ENCODE measurements around the gene FRMD3. TPM values are rescaled to one million over a fixed set of nuclear protein-coding genes. Genes with fewer than 3 reads are reported as not detected.

FRMD3 gene
- total and polyA plus RNA-seq, 2 donors (not counting 3 experiments of a cell fraction or from before 2014, with no cell fraction given), result 3.0 to 6.1 TPM

DNA sequence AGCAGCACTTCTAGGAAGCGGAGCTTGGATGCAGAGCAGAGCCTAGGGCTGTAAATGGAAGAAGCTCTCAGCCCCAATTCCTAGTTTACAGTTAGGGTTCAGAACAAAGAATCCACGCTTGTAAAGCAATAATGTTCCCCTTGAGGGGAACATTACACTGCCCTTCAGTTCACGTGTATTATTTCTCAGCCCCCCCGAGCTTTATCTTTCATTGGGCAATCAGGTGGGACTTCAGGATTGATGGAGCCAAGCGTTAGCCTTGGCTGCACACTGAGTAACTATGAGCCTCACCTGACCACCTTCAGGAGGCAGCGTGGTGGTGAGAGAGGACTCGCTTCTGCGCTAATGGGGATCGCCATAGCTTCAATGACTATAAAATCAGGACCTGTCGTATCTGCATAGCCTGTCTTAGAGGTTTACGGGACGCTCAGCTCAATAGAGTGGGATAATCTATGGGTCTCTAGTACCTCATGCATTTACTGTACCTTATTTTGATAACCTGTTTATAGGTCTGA, 318.2 kb downstream of the FRMD3 start:
- Histone ChIP-seq H3K9ac (replicated peaks; ENCODE audit: extremely low read depth, insufficient read depth, low read length) (peak overlapping the region; percentile 90), H3K79me2 (ENCODE audit: control insufficient read depth, insufficient read depth, low read length) (no peaks in the 10 kb centered on the region), H3K4me1 (ENCODE audit: control insufficient read depth, extremely low read depth, insufficient read depth, low read length) (peaks cover 23% of the 10 kb centered on the region), H3K27me3 (ENCODE audit: control insufficient read depth in 2 of 2, insufficient read depth in 2 of 2, low read length in 2 of 2) (no peaks in the 10 kb centered on the region), H3K4me3 (replicated peaks in 1 of 3; ENCODE audit: insufficient read depth in 1 of 3, low read depth in 1 of 3, low read length in 3 of 3) (peak overlapping the region; percentile 45 to 100 (median 98)), H3K36me3 (ENCODE audit: control insufficient read depth in 2 of 2, extremely low read depth in 1 of 2, insufficient read depth in 2 of 2, low read length in 2 of 2) (no peaks in the 10 kb centered on the region), H3K9me3 (replicated peaks; ENCODE audit: control insufficient read depth, insufficient read depth, low read length) (no peaks in the 10 kb centered on the region), H2AFZ (ENCODE audit: low read depth, low read length) (peak overlapping the region; percentile 98), H4K20me1 (replicated peaks; ENCODE audit: control insufficient read depth, extremely low read depth, insufficient read depth, low read length) (no peaks in the 10 kb centered on the region), H3K4me2 (ENCODE audit: insufficient read depth, low read length) (peak overlapping the region; percentile 85), H3K9me1 (replicated peaks; ENCODE audit: control insufficient read depth, extremely low read depth, insufficient read depth, low read length) (no peaks in the 10 kb centered on the region), H3K27ac (ENCODE audit: insufficient read depth, low read depth, low read length) (peak overlapping the region; percentile 66)
- ChIA-PET POLR2A (no interaction called here), CTCF (interaction anchor here (0.6 to 3.7 kb wide), 49 partner anchors 9 to 1095 kb away, joined by 3 to 267 read pairs (median 4); partner anchors contain the start of genes FRMD3 and IDNK)
- dilution Hi-C loops (cut with MboI; ENCODE audit: extremely low pct_ligation_motif_present, low sequenced_read_pairs), result no loop called here
- DNase-seq (ENCODE audit: low read depth, low spot score) (no peak), FAIRE-seq (peak; percentile 47)
- intact Hi-C loops (cut with micrococcal nuclease), result loop anchor here (1.0 to 10.0 kb wide), 10 partner anchors 47 to 695 kb away; partner anchors contain the start of genes FRMD3 and UBQLN1
- no TSS peak for BruUV-seq (replicated peaks)
- TF ChIP-seq POLR2AphosphoS5 (IDR thresholded peaks at IDR 0.05; ENCODE audit: insufficient read depth, low read depth, low read length), result no peak
- no peak for TF ChIP-seq POLR2A (IDR thresholded peaks at IDR 0.05; ENCODE audit: low read depth, low read length)
- TF ChIP-seq, protein P1, sequence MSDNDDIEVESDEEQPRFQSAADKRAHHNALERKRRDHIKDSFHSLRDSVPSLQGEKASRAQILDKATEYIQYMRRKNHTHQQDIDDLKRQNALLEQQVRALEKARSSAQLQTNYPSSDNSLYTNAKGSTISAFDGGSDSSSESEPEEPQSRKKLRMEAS (IDR thresholded peaks at IDR 0.05; ENCODE audit: insufficient read depth, insufficient read length), result no peak

DNA sequence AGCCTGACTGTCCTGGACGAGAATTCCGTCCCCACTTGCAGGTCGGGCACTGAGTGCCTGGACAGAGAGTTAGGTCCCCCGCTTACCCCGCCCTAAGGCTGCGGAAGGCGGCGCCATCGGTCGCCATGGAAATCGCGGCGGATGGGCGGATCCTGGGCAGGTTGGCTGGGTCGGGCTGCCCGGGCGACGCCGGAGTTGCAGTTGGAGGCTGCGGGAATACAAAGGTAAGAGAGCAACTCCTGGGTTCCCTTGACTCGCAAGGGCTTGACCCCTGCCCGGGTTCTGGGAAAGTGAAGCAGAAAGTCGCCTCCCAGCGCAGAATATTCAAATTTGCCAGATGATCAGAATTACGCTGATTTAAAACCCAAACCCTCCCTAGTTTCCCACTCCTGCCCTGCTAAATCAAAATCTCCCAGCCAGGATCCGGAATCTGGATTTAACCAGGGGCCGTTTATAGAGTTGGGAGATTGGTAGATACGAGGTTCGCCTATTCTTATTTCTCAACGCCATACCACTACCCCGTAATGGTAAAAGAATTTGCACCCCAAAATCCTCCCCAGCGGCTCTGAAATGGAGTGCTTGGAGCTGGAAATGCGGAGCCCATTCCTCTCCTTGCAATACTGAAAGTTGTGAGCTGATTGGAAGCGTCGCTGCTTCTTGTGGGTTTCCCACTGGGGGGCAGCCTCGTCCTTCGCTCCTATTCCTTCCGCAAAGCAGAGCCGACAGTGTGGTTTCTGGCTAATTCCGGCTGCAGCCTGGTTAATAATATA, 318.9 kb downstream of the FRMD3 start:
- no peaks in the 10 kb centered on the region for H4K20me1 ChIP-seq (replicated peaks; ENCODE audit: control insufficient read depth, extremely low read depth, insufficient read depth, low read length)
- H3K4me1 ChIP-seq (ENCODE audit: control insufficient read depth, extremely low read depth, insufficient read depth, low read length), result peaks cover 23% of the 10 kb centered on the region
- no peaks in the 10 kb centered on the region for H3K36me3 ChIP-seq (ENCODE audit: control insufficient read depth in 2 of 2, extremely low read depth in 1 of 2, insufficient read depth in 2 of 2, low read length in 2 of 2)
- intact Hi-C loops (cut with micrococcal nuclease), result loop anchor here (1.0 to 10.0 kb wide), 9 partner anchors 48 to 695 kb away; partner anchors contain the start of genes FRMD3 and UBQLN1
- POLR2A ChIA-PET, result no interaction called here
- DNase-seq (ENCODE audit: low read depth, low spot score) (peak; percentile 84), FAIRE-seq (peak; percentile 96)
- dilution Hi-C loops (cut with MboI; ENCODE audit: extremely low pct_ligation_motif_present, low sequenced_read_pairs), result no loop called here
- H3K79me2 ChIP-seq (ENCODE audit: control insufficient read depth, insufficient read depth, low read length), result no peaks in the 10 kb centered on the region
- H2AFZ ChIP-seq (ENCODE audit: low read depth, low read length), result peak overlapping the region; percentile 98
- H3K9me1 ChIP-seq (replicated peaks; ENCODE audit: control insufficient read depth, extremely low read depth, insufficient read depth, low read length), result no peaks in the 10 kb centered on the region
- CTCF ChIA-PET, result interaction anchor here (0.6 to 3.7 kb wide), 50 partner anchors 8 to 1096 kb away, joined by 3 to 267 read pairs (median 4); partner anchors contain the start of genes FRMD3 and IDNK
- peak overlapping the region; percentile 85 for H3K4me2 ChIP-seq (ENCODE audit: insufficient read depth, low read length)
- peak overlapping the region; percentile 45 to 100 (median 98) for H3K4me3 ChIP-seq (replicated peaks in 1 of 3; ENCODE audit: insufficient read depth in 1 of 3, low read depth in 1 of 3, low read length in 3 of 3)
- TF ChIP-seq GATA2 (IDR thresholded peaks at IDR 0.05; ENCODE audit: insufficient read depth, insufficient read length, low read depth, low read length) (no peak), POLR2A (IDR thresholded peaks at IDR 0.05; ENCODE audit: low read depth, low read length) (peak; percentile 41), FOS (IDR thresholded peaks at IDR 0.05; ENCODE audit: borderline replicate concordance, insufficient read depth, low read length) (no peak), POLR2AphosphoS5 (IDR thresholded peaks at IDR 0.05; ENCODE audit: insufficient read depth, low read depth, low read length) (no peak), EZH2 (IDR thresholded peaks at IDR 0.05; ENCODE audit: borderline replicate concordance, low read depth, low read length, severe bottlenecking) (no peak), MYC (IDR thresholded peaks at IDR 0.05; ENCODE audit: low read depth, low read length) (no peak), JUN (IDR thresholded peaks at IDR 0.05; ENCODE audit: borderline replicate concordance, insufficient read depth, insufficient read length, low read depth) (no peak)
- TF ChIP-seq, protein P2, sequence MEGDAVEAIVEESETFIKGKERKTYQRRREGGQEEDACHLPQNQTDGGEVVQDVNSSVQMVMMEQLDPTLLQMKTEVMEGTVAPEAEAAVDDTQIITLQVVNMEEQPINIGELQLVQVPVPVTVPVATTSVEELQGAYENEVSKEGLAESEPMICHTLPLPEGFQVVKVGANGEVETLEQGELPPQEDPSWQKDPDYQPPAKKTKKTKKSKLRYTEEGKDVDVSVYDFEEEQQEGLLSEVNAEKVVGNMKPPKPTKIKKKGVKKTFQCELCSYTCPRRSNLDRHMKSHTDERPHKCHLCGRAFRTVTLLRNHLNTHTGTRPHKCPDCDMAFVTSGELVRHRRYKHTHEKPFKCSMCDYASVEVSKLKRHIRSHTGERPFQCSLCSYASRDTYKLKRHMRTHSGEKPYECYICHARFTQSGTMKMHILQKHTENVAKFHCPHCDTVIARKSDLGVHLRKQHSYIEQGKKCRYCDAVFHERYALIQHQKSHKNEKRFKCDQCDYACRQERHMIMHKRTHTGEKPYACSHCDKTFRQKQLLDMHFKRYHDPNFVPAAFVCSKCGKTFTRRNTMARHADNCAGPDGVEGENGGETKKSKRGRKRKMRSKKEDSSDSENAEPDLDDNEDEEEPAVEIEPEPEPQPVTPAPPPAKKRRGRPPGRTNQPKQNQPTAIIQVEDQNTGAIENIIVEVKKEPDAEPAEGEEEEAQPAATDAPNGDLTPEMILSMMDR (IDR thresholded peaks at IDR 0.05; ENCODE audit: extremely low read depth in 1 of 2, insufficient read depth in 1 of 2, low read depth in 1 of 2, low read length in 2 of 2), result peak; percentile 43 to 63
- TF ChIP-seq, protein P1 (IDR thresholded peaks at IDR 0.05; ENCODE audit: insufficient read depth, insufficient read length), result no peak
- TSS peak; percentile 49 for BruUV-seq (replicated peaks)
- H3K9me3 ChIP-seq (replicated peaks; ENCODE audit: control insufficient read depth, insufficient read depth, low read length), result no peaks in the 10 kb centered on the region
- H3K9ac ChIP-seq (replicated peaks; ENCODE audit: extremely low read depth, insufficient read depth, low read length), result peak overlapping the region; percentile 90
- no peaks in the 10 kb centered on the region for H3K27me3 ChIP-seq (ENCODE audit: control insufficient read depth in 2 of 2, insufficient read depth in 2 of 2, low read length in 2 of 2)
- H3K27ac ChIP-seq (ENCODE audit: insufficient read depth, low read depth, low read length), result peak overlapping the region; percentile 66

Measured in endothelial cell of umbilical vein (primary cell).